Osteoblast (primary cell): ENCODE results near the gene NUP50. TPM values are rescaled to one million over a fixed set of nuclear protein-coding genes. Genes with fewer than 3 reads are reported as not detected.

Experiments
- DNase-seq: peaks from one replicate; pipeline ENCODE4 v3.0.0; 2011; ENCODE audit warnings: low spot score, mixed read lengths; ENCODE audit not compliant: insufficient read length; ENCODE audit errors: missing footprints
- H2AFZ ChIP-seq: 2 replicates; pipeline ENCODE4 v1.6.0; 2011; ENCODE audit warnings: mild to moderate bottlenecking, low read length
- H3K27ac ChIP-seq: 2 replicates; pipeline ENCODE4 v1.5.1; 2011; ENCODE audit warnings: mild to moderate bottlenecking, low read depth, low read length, moderate library complexity
- H3K27me3 ChIP-seq: 2 replicates; pipeline ENCODE4 v1.6.0; 2012; ENCODE audit warnings: mild to moderate bottlenecking, control low read depth, inconsistent platforms, low read length, moderate library complexity; ENCODE audit not compliant: insufficient read depth
- H3K36me3 ChIP-seq: 2 replicates; pipeline ENCODE4 v1.5.1; 2011; ENCODE audit warnings: mild to moderate bottlenecking, low read length, control low read depth, moderate library complexity; ENCODE audit not compliant: insufficient read depth
- H3K4me1 ChIP-seq: 2 replicates; pipeline ENCODE4 v1.5.1; 2011; ENCODE audit warnings: mild to moderate bottlenecking, low read length, control low read depth, moderate library complexity; ENCODE audit not compliant: insufficient read depth
- H3K4me2 ChIP-seq: 2 replicates; pipeline ENCODE4 v1.6.0; 2011; ENCODE audit warnings: mild to moderate bottlenecking, low read length; ENCODE audit not compliant: insufficient read depth
- H3K4me3 ChIP-seq: fragments of 200-600 bp; sonication (generic); 3 replicates; pipeline ENCODE4 v1.5.1; 2012; ENCODE audit warnings: mild to moderate bottlenecking, low read length, inconsistent platforms; ENCODE audit not compliant: insufficient read depth
- H3K79me2 ChIP-seq: 2 replicates; pipeline ENCODE4 v1.6.0; 2012; ENCODE audit warnings: mild to moderate bottlenecking, low read length, control low read depth, inconsistent platforms; ENCODE audit not compliant: insufficient read depth
- H3K9me3 ChIP-seq: 2 replicates; pipeline ENCODE4 v1.5.1; 2011; ENCODE audit warnings: low read depth, low read length, control low read depth
- H4K20me1 ChIP-seq: 2 replicates; pipeline ENCODE4 v1.6.0; 2012; ENCODE audit warnings: mild to moderate bottlenecking, low read length, control low read depth; ENCODE audit not compliant: insufficient read depth
- total RNA-seq: library from RNA; depleted of rRNA; stranded (reverse); fragments of >200 nt; gene quantifications from 2 replicates; pipeline ENCODE4 v1.2.3, GENCODE V29; 2012
- TF ChIP-seq, protein P1 (sequence below): IDR thresholded peaks from 2 replicates; pipeline ENCODE4 v1.5.1; 2011; ENCODE audit warnings: mild to moderate bottlenecking, low read depth, low read length, moderate library complexity; ENCODE audit errors: extremely low read depth

The NUP50 gene
- total RNA-seq, 1 donor = 54.3 TPM

DNA sequence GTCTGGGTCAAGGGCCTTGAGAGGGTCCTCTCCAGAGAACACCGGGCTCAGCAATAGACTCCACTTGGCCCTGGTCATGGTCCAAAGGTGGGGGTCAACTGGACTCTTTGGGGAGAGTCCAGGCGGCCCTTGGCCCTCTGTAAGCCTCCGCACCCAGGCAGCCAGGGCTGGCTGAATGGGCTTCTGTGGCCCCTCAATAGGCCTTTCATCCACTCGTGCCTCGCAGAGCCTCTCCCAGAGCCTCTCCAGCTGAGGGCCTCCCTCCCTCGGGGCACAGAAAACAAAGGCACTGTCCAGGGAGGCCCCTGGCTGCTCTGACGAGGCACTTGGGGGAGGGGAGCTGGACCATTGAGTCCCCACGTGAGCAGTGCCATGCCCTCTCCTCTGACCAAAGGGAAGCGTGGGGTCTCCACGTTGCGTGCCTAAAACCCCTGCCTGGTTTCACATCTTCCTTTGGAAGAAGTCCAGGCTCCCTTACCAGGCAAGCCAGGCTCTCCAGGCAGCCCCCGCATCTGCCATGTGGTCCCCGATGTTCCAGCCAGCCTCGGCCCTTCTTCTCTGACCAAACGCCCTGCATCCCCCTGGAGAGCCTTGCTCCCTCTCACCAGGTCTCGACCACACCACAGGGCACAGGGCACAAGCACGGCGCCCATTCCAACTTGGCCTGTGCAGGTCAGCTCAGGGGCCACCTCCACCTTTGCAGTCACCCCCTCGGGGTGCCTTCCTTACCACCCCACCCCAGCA is 61.4 kb downstream of the NUP50 start:
- peaks cover 9% of the 10 kb centered on the region for H3K4me1 ChIP-seq
- TF ChIP-seq, protein P1, sequence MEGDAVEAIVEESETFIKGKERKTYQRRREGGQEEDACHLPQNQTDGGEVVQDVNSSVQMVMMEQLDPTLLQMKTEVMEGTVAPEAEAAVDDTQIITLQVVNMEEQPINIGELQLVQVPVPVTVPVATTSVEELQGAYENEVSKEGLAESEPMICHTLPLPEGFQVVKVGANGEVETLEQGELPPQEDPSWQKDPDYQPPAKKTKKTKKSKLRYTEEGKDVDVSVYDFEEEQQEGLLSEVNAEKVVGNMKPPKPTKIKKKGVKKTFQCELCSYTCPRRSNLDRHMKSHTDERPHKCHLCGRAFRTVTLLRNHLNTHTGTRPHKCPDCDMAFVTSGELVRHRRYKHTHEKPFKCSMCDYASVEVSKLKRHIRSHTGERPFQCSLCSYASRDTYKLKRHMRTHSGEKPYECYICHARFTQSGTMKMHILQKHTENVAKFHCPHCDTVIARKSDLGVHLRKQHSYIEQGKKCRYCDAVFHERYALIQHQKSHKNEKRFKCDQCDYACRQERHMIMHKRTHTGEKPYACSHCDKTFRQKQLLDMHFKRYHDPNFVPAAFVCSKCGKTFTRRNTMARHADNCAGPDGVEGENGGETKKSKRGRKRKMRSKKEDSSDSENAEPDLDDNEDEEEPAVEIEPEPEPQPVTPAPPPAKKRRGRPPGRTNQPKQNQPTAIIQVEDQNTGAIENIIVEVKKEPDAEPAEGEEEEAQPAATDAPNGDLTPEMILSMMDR = no peak
- no peak overlapping the region for H3K4me2 ChIP-seq
- peaks cover 5% of the 10 kb centered on the region for H4K20me1 ChIP-seq
- H3K36me3 ChIP-seq = no peaks in the 10 kb centered on the region
- H3K4me3 ChIP-seq = no peak overlapping the region
- H3K79me2 ChIP-seq = peaks cover 45% of the 10 kb centered on the region
- no peak overlapping the region for H3K27ac ChIP-seq
- H2AFZ ChIP-seq = no peak overlapping the region
- peak; percentile 5 for DNase-seq
- no peaks in the 10 kb centered on the region for H3K27me3 ChIP-seq
- H3K9me3 ChIP-seq = no peaks in the 10 kb centered on the region

DNA sequence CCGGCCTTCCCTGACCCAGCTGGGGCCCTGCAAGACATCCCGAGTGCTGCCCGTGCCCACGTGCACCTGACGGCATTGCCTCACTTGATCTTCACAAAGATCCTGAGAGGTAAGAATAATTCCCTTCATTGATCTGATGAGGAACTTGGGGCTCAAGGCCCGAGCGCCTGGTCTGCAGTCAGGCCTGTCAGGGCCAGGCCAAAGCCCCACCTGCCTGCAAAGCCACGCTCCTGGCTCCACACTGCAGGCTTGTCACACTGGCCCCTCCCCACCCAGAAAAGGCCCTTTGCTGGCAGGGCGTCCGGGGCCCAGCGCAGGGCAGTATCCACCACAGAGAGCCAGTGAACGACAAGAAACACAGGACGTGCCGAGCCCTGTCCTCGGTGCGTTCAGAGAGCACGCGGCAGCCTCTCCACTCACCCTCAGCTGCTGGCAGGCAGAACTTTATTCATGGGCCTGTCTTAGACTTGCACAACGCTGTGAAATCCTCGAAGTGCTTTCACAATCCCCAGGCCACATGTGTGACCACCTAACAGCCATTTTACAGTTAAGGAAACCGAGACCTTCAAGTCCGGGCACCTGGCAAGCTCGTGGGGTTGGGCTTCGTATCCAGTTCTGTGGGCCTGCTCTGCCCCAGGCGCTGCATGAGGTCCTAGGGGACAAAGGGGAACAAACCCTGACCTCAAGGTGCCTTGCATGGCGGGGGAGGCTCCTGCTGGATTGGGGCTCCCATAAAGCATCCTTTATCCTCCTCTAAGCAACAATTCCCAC is 62.2 kb downstream of the NUP50 start:
- Histone ChIP-seq H3K36me3 (no peaks in the 10 kb centered on the region), H2AFZ (peak overlapping the region; percentile 15), H3K27ac (peak overlapping the region; percentile 69), H3K27me3 (no peaks in the 10 kb centered on the region), H3K4me3 (no peak overlapping the region), H4K20me1 (peaks cover 5% of the 10 kb centered on the region), H3K79me2 (peaks cover 41% of the 10 kb centered on the region), H3K4me1 (peaks cover 9% of the 10 kb centered on the region), H3K4me2 (peak overlapping the region; percentile 32), H3K9me3 (no peaks in the 10 kb centered on the region)
- TF ChIP-seq, protein P1 = no peak
- DNase-seq = peak; percentile 72

DNA sequence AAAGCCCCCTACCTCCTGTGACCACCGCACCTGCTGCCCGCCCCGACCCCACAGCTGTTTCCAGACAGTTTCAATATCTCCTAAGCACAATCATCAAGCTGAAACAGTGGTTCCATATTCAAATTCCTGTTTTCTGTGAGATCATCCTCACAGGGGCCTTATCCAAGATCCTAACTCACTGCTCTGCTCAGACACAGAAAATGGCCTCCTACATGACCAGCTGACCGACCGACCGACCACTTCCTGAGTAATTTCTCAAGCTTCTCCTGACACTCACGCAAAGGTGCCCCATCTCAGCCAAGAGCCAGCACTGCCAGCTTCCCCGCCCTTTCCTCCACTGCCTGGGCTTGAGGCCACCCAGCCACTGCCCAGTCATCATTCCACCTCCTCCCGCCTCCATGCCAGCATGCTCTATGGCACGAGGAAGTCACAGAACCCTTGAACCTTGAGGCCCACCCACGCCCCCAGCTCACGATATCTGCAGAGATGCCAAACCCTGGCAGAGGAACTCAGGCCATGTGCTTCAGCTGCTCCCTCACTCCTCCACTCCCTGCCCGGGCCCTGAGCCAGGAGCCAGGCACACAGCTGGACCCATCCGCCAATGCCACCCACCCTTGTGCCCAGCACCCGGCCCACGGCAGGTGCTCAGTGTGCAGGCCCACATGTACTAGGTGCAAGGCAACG is 62.9 kb downstream of the NUP50 start:
- peak; percentile 98 for DNase-seq
- H3K27me3 ChIP-seq = no peaks in the 10 kb centered on the region
- H4K20me1 ChIP-seq = peaks cover 5% of the 10 kb centered on the region
- H3K4me1 ChIP-seq = peaks cover 9% of the 10 kb centered on the region
- H3K27ac ChIP-seq = peak overlapping the region; percentile 69
- TF ChIP-seq, protein P1 = no peak
- peak overlapping the region; percentile 32 for H3K4me2 ChIP-seq
- H3K4me3 ChIP-seq = no peak overlapping the region
- H3K9me3 ChIP-seq = no peaks in the 10 kb centered on the region
- H3K79me2 ChIP-seq = peaks cover 36% of the 10 kb centered on the region
- H2AFZ ChIP-seq = no peak overlapping the region
- H3K36me3 ChIP-seq = no peaks in the 10 kb centered on the region
